Measurements from ENCODE around the gene DTNBP1.

The DTNBP1 gene

GRCh38 chr6:15515226-15515625, 147.6 kb downstream of the DTNBP1 start:
- DNase-seq (ENCODE audit: low read depth in 3 of 3), result no peak

- no peak for DNase-seq (ENCODE audit: low read depth in 3 of 3)
Measured at GRCh38 chr6:15513801-15514711, 148.8 kb downstream of the DTNBP1 start.

- no peak for DNase-seq (ENCODE audit: low read depth in 3 of 3)
Measured at GRCh38 chr6:15513131-15513771, 149.6 kb downstream of the DTNBP1 start.

GRCh38 chr6:15512721-15513120, 150.1 kb downstream of the DTNBP1 start:
- no peak for DNase-seq (ENCODE audit: low read depth in 3 of 3)

GRCh38 chr6:15512126-15512525, 150.7 kb downstream of the DTNBP1 start:
- DNase-seq (ENCODE audit: low read depth in 3 of 3), result no peak

GRCh38 chr6:15511248-15512125, 151.3 kb downstream of the DTNBP1 start:
- no peak for DNase-seq (ENCODE audit: low read depth in 3 of 3)

- DNase-seq (ENCODE audit: low read depth in 3 of 3), result no peak
Measured at GRCh38 chr6:15510536-15511247, 152.1 kb downstream of the DTNBP1 start.

GRCh38 chr6:15510121-15510520, 152.7 kb downstream of the DTNBP1 start:
- DNase-seq (ENCODE audit: low read depth in 3 of 3), result no peak

- DNase-seq (ENCODE audit: low read depth in 3 of 3), result no peak
Measured at GRCh38 chr6:15509335-15509933, 153.4 kb downstream of the DTNBP1 start.

- DNase-seq (ENCODE audit: low read depth in 3 of 3), result no peak
Measured at GRCh38 chr6:15508931-15509330, 153.9 kb downstream of the DTNBP1 start.

GRCh38 chr6:15508441-15508871, 154.4 kb downstream of the DTNBP1 start:
- DNase-seq (ENCODE audit: low read depth in 3 of 3), result no peak

- DNase-seq (ENCODE audit: low read depth in 3 of 3), result no peak
Measured at GRCh38 chr6:15507746-15508145, 155.1 kb downstream of the DTNBP1 start.

GRCh38 chr6:15507221-15507620, 155.6 kb downstream of the DTNBP1 start:
- DNase-seq (ENCODE audit: low read depth in 3 of 3), result no peak

- DNase-seq (ENCODE audit: low read depth in 3 of 3), result no peak
Measured at GRCh38 chr6:15506066-15506465, 156.8 kb downstream of the DTNBP1 start.

- no peak for DNase-seq (ENCODE audit: low read depth in 3 of 3)
Measured at GRCh38 chr6:15505463-15505918, 157.3 kb downstream of the DTNBP1 start.

GRCh38 chr6:15504581-15505350, 158.1 kb downstream of the DTNBP1 start:
- no peak for DNase-seq (ENCODE audit: low read depth in 3 of 3)

- DNase-seq (ENCODE audit: low read depth in 3 of 3), result no peak
Measured at GRCh38 chr6:15504040-15504495, 158.8 kb downstream of the DTNBP1 start.

- DNase-seq (ENCODE audit: low read depth in 3 of 3), result no peak
Measured at GRCh38 chr6:15503346-15503680, 159.5 kb downstream of the DTNBP1 start.

GRCh38 chr6:15502446-15503345, 160.1 kb downstream of the DTNBP1 start:
- no peak for DNase-seq (ENCODE audit: low read depth in 3 of 3)

Data from stimulated activated CD4-positive, alpha-beta T cell treated with anti-CD3 and anti-CD28 coated beads, TNF-alpha, amount 100 ng/mL, for 48 hours (primary cell).